Measurements from ENCODE around the gene JADE1. TPM values are rescaled to one million over a fixed set of nuclear protein-coding genes. Genes with fewer than 3 reads are reported as not detected.

The JADE1 gene
- polyA plus RNA-seq, 1 donor = 24.7 TPM

GRCh38 chr4:128913228-128913627, 103.7 kb downstream of the JADE1 start:
- H3K9me3 ChIP-seq (ENCODE audit: control insufficient read depth, low read depth, low read length) = no peaks in the 10 kb centered on the region
- H3K4me3 ChIP-seq (ENCODE audit: low read length) = no peak overlapping the region
- WGBS (ENCODE audit: insufficient coverage, low lambda C conversion rate) = no CpG with 5 or more reads among the region's 1 CpG
- H3K4me1 ChIP-seq (ENCODE audit: control insufficient read depth, insufficient read depth, low read length) = no peaks in the 10 kb centered on the region
- no peak for DNase-seq
- peaks cover 3% of the 10 kb centered on the region for H3K36me3 ChIP-seq (ENCODE audit: control insufficient read depth, insufficient read depth, low read length)
- H3K27me3 ChIP-seq (ENCODE audit: control insufficient read depth, insufficient read depth, low read length) = no peaks in the 10 kb centered on the region
- no peak overlapping the region for H3K27ac ChIP-seq (ENCODE audit: low read length)

GRCh38 chr4:128915544-128915943, 106.0 kb downstream of the JADE1 start:
- H3K36me3 ChIP-seq (ENCODE audit: control insufficient read depth, insufficient read depth, low read length) = peaks cover 3% of the 10 kb centered on the region
- DNase-seq = no peak
- H3K27ac ChIP-seq (ENCODE audit: low read length) = no peak overlapping the region
- no peaks in the 10 kb centered on the region for H3K9me3 ChIP-seq (ENCODE audit: control insufficient read depth, low read depth, low read length)
- no peak overlapping the region for H3K4me3 ChIP-seq (ENCODE audit: low read length)
- no peaks in the 10 kb centered on the region for H3K27me3 ChIP-seq (ENCODE audit: control insufficient read depth, insufficient read depth, low read length)
- H3K4me1 ChIP-seq (ENCODE audit: control insufficient read depth, insufficient read depth, low read length) = no peaks in the 10 kb centered on the region

GRCh38 chr4:128916832-128917231, 107.3 kb downstream of the JADE1 start:
- Histone ChIP-seq H3K4me1 (ENCODE audit: control insufficient read depth, insufficient read depth, low read length) (no peaks in the 10 kb centered on the region), H3K36me3 (ENCODE audit: control insufficient read depth, insufficient read depth, low read length) (peaks cover 3% of the 10 kb centered on the region), H3K9me3 (ENCODE audit: control insufficient read depth, low read depth, low read length) (no peaks in the 10 kb centered on the region), H3K27me3 (ENCODE audit: control insufficient read depth, insufficient read depth, low read length) (no peaks in the 10 kb centered on the region), H3K4me3 (ENCODE audit: low read length) (no peak overlapping the region), H3K27ac (ENCODE audit: low read length) (no peak overlapping the region)
- WGBS (ENCODE audit: insufficient coverage, low lambda C conversion rate) = no CpG with 5 or more reads among the region's 6 CpGs
- peak; percentile 3 to 12 for DNase-seq

- WGBS (ENCODE audit: insufficient coverage, low lambda C conversion rate) = no CpG with 5 or more reads among the region's 2 CpGs
- Histone ChIP-seq H3K4me3 (ENCODE audit: low read length) (no peak overlapping the region), H3K27ac (ENCODE audit: low read length) (no peak overlapping the region), H3K4me1 (ENCODE audit: control insufficient read depth, insufficient read depth, low read length) (no peaks in the 10 kb centered on the region), H3K9me3 (ENCODE audit: control insufficient read depth, low read depth, low read length) (no peaks in the 10 kb centered on the region), H3K27me3 (ENCODE audit: control insufficient read depth, insufficient read depth, low read length) (no peaks in the 10 kb centered on the region), H3K36me3 (ENCODE audit: control insufficient read depth, insufficient read depth, low read length) (peaks cover 3% of the 10 kb centered on the region)
- peak in 1 of 2 donors; percentile 4 for DNase-seq
Observed at GRCh38 chr4:128917781-128918180, 108.3 kb downstream of the JADE1 start.

GRCh38 chr4:128921954-128922353, 112.5 kb downstream of the JADE1 start:
- H3K36me3 ChIP-seq (ENCODE audit: control insufficient read depth, insufficient read depth, low read length) = no peaks in the 10 kb centered on the region
- H3K9me3 ChIP-seq (ENCODE audit: control insufficient read depth, low read depth, low read length) = peaks cover 4% of the 10 kb centered on the region
- H3K27ac ChIP-seq (ENCODE audit: low read length) = no peak overlapping the region
- 90% methylated on average over 2 of the region's 3 CpGs for WGBS (ENCODE audit: insufficient coverage, low lambda C conversion rate)
- no peak for DNase-seq
- no peaks in the 10 kb centered on the region for H3K27me3 ChIP-seq (ENCODE audit: control insufficient read depth, insufficient read depth, low read length)
- H3K4me3 ChIP-seq (ENCODE audit: low read length) = no peak overlapping the region
- no peaks in the 10 kb centered on the region for H3K4me1 ChIP-seq (ENCODE audit: control insufficient read depth, insufficient read depth, low read length)

Data from large intestine (tissue), 3 donors.